Neuron (in vitro differentiated cells): Measurements from ENCODE around the gene PATJ.
A peak's percentile ranks its signal among the peaks of the same experiment; 100 is the strongest.
"Not testable (repeated sequence)": the region's sequence is repeated elsewhere in the genome, so short reads cannot be mapped to it uniquely, and the experiment has no call there.

Experiments
- H2AFZ ChIP-seq: one replicate; pipeline ENCODE4 v1.6.1; 2013; ENCODE audit warnings: low read depth, mild to moderate bottlenecking, inconsistent platforms, low read length, moderate library complexity
- H3K27me3 ChIP-seq: one replicate; pipeline ENCODE4 v1.6.1; 2013; ENCODE audit warnings: low read length; ENCODE audit not compliant: insufficient read depth
- H3K36me3 ChIP-seq: one replicate; pipeline ENCODE4 v1.6.1; 2013; ENCODE audit warnings: low read length; ENCODE audit not compliant: insufficient read depth
- H3K4me1 ChIP-seq: one replicate; pipeline ENCODE4 v1.6.1; 2013; ENCODE audit warnings: low read length; ENCODE audit not compliant: insufficient read depth
- H3K4me3 ChIP-seq: 2 replicates; pipeline ENCODE4 v1.5.1; 2013; ENCODE audit warnings: mild to moderate bottlenecking, low read length, moderate library complexity
- H3K9me3 ChIP-seq: one replicate; pipeline ENCODE4 v1.6.1; 2013; ENCODE audit warnings: low read length

Gene PATJ

GRCh38 chr1:61887931-61888564 lies 145.8 kb downstream of the PATJ start:
- Histone ChIP-seq H3K4me3 (no peak overlapping the region), H2AFZ (no peak overlapping the region), H3K27me3 (no peaks in the 10 kb centered on the region), H3K4me1 (no peaks in the 10 kb centered on the region), H3K9me3 (no peaks in the 10 kb centered on the region), H3K36me3 (no peaks in the 10 kb centered on the region)

GRCh38 chr1:61888808-61889207 lies 146.5 kb downstream of the PATJ start:
- H3K4me3 ChIP-seq, result no peak overlapping the region
- H3K4me1 ChIP-seq, result no peaks in the 10 kb centered on the region
- H2AFZ ChIP-seq, result no peak overlapping the region
- no peaks in the 10 kb centered on the region for H3K36me3 ChIP-seq
- H3K27me3 ChIP-seq, result no peaks in the 10 kb centered on the region
- H3K9me3 ChIP-seq, result no peaks in the 10 kb centered on the region

- H3K9me3 ChIP-seq, H2AFZ ChIP-seq, H3K4me3 ChIP-seq, H3K36me3 ChIP-seq, H3K27me3 ChIP-seq, H3K4me1 ChIP-seq: not testable (repeated sequence)
Observed at GRCh38 chr1:61890435-61890834, 148.2 kb downstream of the PATJ start.

GRCh38 chr1:61892977-61893376 lies 150.7 kb downstream of the PATJ start:
- no peaks in the 10 kb centered on the region for H3K36me3 ChIP-seq
- no peaks in the 10 kb centered on the region for H3K9me3 ChIP-seq
- no peaks in the 10 kb centered on the region for H3K27me3 ChIP-seq
- no peaks in the 10 kb centered on the region for H3K4me1 ChIP-seq
- no peak overlapping the region for H3K4me3 ChIP-seq
- no peak overlapping the region for H2AFZ ChIP-seq

DNA sequence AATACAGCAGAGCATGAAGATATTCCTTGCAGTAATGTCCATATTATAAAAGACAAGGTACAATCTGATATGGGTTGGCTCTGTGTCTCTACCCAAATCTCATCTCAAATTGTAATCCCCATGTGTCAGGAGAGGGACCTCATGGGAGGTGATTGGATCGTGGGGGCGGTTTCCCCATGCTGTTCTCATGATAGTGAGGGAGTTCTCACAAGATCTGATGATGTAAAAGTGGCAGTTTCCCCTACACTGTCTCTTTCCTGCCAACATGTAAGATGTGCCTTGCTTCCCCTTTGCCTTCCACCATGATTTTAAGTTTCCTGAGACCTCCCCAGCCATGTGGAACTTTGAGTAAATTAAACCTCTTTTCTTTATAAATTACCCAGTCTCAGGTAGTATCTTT lies 152.0 kb downstream of the PATJ start:
- not testable (repeated sequence) for H3K27me3 ChIP-seq, H3K4me1 ChIP-seq, H3K9me3 ChIP-seq, H3K4me3 ChIP-seq, H3K36me3 ChIP-seq, H2AFZ ChIP-seq

- H3K27me3 ChIP-seq, result no peaks in the 10 kb centered on the region
- no peak overlapping the region for H3K4me3 ChIP-seq
- no peak overlapping the region for H2AFZ ChIP-seq
- H3K4me1 ChIP-seq, result no peaks in the 10 kb centered on the region
- H3K9me3 ChIP-seq, result no peaks in the 10 kb centered on the region
- no peaks in the 10 kb centered on the region for H3K36me3 ChIP-seq
Observed at GRCh38 chr1:61895175-61895574, 152.9 kb downstream of the PATJ start.

DNA sequence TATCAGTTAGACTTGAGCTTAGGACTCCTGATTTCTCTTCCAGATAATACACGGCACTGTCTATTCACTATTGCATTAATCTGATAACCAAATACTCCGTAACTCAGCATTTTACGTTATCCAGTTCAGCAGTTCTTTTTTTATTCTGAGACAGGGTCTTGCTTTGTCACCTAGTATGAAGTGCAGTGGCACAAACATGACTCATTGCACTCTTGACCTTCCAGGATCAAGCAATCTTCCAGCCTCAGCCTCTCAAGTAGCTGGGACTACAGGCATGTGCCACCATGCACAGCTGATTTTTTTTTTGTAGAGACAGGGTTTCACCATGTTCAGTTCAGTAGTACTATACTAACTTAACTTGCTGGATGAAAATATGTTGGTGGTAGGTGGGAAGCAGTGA lies 156.4 kb downstream of the PATJ start:
- H3K36me3 ChIP-seq, result no peaks in the 10 kb centered on the region
- H3K9me3 ChIP-seq, result no peaks in the 10 kb centered on the region
- no peaks in the 10 kb centered on the region for H3K4me1 ChIP-seq
- H3K27me3 ChIP-seq, result no peaks in the 10 kb centered on the region
- H3K4me3 ChIP-seq, result no peak overlapping the region
- no peak overlapping the region for H2AFZ ChIP-seq

DNA sequence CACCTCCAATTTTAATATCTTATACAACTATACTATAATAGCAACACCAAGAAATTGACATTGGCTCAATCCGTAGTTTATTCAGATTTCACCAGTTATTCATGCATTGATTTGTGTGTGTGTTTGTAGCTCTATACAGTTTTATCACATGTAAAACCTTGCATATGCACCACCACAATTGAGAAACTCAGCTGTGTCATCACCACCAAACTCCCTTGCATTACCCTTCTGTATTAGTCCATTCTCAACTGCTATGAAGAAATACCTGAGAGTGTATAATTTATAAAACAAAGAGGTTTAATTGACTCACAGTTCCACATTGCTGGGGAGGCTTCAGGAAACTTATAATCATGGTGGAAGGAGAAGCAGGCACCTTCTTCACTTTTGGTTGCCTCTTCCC lies 162.1 kb downstream of the PATJ start:
- Histone ChIP-seq H3K4me3 (no peak overlapping the region), H3K36me3 (no peaks in the 10 kb centered on the region), H3K27me3 (no peaks in the 10 kb centered on the region), H2AFZ (no peak overlapping the region), H3K9me3 (no peaks in the 10 kb centered on the region), H3K4me1 (no peaks in the 10 kb centered on the region)

- Histone ChIP-seq H3K4me1 (peaks cover 7% of the 10 kb centered on the region), H3K4me3 (no peak overlapping the region), H3K36me3 (no peaks in the 10 kb centered on the region), H3K9me3 (no peaks in the 10 kb centered on the region), H3K27me3 (no peaks in the 10 kb centered on the region), H2AFZ (no peak overlapping the region)
Observed at GRCh38 chr1:61907102-61907501, 164.8 kb downstream of the PATJ start.

DNA sequence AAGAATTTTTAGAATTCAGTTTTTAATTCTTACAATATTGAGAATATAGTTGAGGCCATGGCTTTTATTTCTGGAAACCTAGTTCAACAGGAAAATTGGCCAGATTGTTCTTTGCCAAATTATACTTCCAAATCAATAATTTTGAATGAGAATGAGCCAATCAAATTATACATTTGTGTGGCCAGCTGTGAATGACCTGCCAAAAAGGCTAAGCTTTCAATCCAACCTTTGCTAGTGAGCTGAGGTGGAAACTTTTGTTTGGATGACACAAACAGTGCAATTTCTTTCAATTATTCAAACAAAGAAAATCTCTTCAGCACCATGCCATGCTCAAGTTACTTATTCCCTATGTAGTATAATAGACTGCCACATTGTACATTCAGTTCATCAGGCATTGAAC lies 167.8 kb downstream of the PATJ start:
- Histone ChIP-seq H3K4me1 (peaks cover 16% of the 10 kb centered on the region), H3K4me3 (no peak overlapping the region), H3K9me3 (no peaks in the 10 kb centered on the region), H3K36me3 (no peaks in the 10 kb centered on the region), H2AFZ (no peak overlapping the region), H3K27me3 (no peaks in the 10 kb centered on the region)

DNA sequence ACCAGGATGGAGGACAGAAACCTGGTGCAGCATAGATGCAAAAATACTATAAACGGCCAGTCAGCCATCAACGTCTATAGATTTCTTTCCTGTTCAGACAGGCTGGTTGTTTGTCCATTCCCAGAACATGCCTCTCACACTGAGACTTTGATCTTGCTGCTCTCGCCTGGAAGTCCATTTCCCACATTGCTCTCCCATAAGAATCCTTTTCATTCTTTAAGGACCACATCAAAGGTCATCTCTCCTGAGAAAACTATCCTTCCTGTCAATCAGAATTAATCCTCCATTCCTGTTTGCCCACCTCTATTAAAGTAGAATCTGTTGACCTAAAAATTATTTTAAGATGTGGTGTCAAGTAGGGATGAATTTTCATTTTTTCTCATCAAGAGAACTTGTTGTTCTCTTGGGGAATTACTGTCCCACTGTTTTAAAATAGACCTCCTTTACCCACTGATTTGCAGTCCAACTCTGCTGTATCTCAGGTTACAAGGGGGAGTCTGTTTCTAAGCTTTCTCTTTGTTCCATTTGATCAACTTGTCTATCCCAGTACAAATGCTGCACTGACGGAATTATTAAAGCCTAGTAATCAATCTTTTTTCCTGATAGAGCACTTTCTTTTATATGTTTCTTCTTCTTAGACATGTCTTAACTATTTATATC lies 172.7 kb downstream of the PATJ start:
- Histone ChIP-seq H2AFZ (peak overlapping the region; percentile 87), H3K4me1 (peaks cover 17% of the 10 kb centered on the region), H3K4me3 (no peak overlapping the region), H3K36me3 (no peaks in the 10 kb centered on the region), H3K9me3 (no peaks in the 10 kb centered on the region), H3K27me3 (no peaks in the 10 kb centered on the region)

DNA sequence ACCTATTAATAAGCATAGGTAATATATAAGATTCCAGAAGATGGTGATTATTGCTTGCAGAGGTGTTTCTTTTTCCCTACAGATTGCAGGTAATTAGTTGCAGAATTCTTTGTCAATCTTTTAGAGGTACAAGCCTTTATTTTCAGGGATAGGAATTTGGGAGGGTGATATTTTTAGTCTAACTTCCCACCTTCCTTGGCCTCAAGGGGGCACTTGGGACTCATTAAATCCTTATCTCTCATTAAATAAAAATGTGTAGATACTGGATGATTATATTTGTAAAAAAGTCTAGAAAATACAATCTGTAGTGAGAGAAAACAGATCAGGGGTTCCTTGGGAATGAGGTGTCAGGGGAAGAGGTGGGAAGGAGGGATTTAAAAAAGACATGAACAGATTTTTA lies 179.2 kb downstream of the PATJ start:
- Histone ChIP-seq H3K4me1 (no peaks in the 10 kb centered on the region), H3K36me3 (no peaks in the 10 kb centered on the region), H3K9me3 (no peaks in the 10 kb centered on the region), H3K4me3 (no peak overlapping the region), H2AFZ (no peak overlapping the region), H3K27me3 (no peaks in the 10 kb centered on the region)

GRCh38 chr1:61922950-61923480 lies 180.7 kb downstream of the PATJ start:
- Histone ChIP-seq H3K9me3 (no peaks in the 10 kb centered on the region), H3K27me3 (no peaks in the 10 kb centered on the region), H3K4me3 (no peak overlapping the region), H3K36me3 (no peaks in the 10 kb centered on the region), H3K4me1 (no peaks in the 10 kb centered on the region), H2AFZ (no peak overlapping the region)
